Measurements from ENCODE around the gene KRT6B.

KRT6B gene

DNA sequence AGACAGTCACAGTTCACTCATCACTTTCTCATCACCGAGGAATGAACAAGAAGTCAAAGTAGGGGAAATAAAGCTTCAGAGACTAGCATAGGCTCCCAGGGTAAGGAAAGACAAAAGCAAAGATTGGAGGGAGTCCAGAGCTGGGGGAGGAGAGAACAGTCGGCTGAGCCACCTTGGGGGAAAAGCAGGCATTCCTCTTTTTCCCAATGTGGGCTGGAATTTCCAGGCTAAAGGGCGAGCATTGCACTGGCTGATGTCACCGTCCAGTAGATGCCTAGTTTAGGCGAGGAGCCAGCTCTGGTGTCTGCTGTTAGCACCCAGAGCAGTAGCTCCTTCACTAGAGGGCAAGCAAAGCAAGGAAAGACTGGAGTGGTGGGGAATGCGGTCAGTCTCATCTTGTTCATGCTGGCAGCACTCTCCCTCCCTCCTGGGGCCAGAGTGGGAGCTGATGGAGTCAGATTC lies 9.3 kb downstream of the KRT6B start (continued):
- TF ChIP-seq, protein P1, sequence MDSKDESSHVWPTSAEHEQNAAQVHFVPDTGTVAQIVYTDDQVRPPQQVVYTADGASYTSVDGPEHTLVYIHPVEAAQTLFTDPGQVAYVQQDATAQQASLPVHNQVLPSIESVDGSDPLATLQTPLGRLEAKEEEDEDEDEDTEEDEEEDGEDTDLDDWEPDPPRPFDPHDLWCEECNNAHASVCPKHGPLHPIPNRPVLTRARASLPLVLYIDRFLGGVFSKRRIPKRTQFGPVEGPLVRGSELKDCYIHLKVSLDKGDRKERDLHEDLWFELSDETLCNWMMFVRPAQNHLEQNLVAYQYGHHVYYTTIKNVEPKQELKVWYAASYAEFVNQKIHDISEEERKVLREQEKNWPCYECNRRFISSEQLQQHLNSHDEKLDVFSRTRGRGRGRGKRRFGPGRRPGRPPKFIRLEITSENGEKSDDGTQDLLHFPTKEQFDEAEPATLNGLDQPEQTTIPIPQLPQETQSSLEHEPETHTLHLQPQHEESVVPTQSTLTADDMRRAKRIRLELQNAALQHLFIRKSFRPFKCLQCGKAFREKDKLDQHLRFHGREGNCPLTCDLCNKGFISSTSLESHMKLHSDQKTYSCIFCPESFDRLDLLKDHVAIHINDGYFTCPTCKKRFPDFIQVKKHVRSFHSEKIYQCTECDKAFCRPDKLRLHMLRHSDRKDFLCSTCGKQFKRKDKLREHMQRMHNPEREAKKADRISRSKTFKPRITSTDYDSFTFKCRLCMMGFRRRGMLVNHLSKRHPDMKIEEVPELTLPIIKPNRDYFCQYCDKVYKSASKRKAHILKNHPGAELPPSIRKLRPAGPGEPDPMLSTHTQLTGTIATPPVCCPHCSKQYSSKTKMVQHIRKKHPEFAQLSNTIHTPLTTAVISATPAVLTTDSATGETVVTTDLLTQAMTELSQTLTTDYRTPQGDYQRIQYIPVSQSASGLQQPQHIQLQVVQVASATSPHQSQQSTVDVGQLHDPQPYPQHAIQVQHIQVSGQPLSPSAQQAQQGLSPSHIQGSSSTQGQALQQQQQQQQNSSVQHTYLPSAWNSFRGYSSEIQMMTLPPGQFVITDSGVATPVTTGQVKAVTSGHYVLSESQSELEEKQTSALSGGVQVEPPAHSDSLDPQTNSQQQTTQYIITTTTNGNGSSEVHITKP (tag by site-specific recombination; IDR thresholded peaks at IDR 0.05): peak; percentile 42; the same call in 1 of the 2 replicates
- TF ChIP-seq ZNF146 (tag by site-specific recombination; IDR thresholded peaks at IDR 0.05): no peak
- no peak for TF ChIP-seq ZNF121 (tag by site-specific recombination; IDR thresholded peaks at IDR 0.05)
- TF ChIP-seq ZBTB44 (tag by site-specific recombination; IDR thresholded peaks at IDR 0.05): no peak
- TF ChIP-seq, protein P2, sequence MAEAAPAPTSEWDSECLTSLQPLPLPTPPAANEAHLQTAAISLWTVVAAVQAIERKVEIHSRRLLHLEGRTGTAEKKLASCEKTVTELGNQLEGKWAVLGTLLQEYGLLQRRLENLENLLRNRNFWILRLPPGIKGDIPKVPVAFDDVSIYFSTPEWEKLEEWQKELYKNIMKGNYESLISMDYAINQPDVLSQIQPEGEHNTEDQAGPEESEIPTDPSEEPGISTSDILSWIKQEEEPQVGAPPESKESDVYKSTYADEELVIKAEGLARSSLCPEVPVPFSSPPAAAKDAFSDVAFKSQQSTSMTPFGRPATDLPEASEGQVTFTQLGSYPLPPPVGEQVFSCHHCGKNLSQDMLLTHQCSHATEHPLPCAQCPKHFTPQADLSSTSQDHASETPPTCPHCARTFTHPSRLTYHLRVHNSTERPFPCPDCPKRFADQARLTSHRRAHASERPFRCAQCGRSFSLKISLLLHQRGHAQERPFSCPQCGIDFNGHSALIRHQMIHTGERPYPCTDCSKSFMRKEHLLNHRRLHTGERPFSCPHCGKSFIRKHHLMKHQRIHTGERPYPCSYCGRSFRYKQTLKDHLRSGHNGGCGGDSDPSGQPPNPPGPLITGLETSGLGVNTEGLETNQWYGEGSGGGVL (tag by site-specific recombination; IDR thresholded peaks at IDR 0.05): peak; percentile 65
- no peak for TF ChIP-seq KLF8 (tag by site-specific recombination; IDR thresholded peaks at IDR 0.05)
- TF ChIP-seq CTCF (tag by site-specific recombination; IDR thresholded peaks at IDR 0.05): peak; percentile 66
- peak; percentile 94 for TF ChIP-seq ZNF600 (tag by site-specific recombination; IDR thresholded peaks at IDR 0.05)
- no peak for TF ChIP-seq ZNF560 (tag by site-specific recombination; IDR thresholded peaks at IDR 0.05; ENCODE audit: borderline replicate concordance)
- TF ChIP-seq, protein P3, sequence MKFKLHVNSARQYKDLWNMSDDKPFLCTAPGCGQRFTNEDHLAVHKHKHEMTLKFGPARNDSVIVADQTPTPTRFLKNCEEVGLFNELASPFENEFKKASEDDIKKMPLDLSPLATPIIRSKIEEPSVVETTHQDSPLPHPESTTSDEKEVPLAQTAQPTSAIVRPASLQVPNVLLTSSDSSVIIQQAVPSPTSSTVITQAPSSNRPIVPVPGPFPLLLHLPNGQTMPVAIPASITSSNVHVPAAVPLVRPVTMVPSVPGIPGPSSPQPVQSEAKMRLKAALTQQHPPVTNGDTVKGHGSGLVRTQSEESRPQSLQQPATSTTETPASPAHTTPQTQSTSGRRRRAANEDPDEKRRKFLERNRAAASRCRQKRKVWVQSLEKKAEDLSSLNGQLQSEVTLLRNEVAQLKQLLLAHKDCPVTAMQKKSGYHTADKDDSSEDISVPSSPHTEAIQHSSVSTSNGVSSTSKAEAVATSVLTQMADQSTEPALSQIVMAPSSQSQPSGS (tag by site-specific recombination; IDR thresholded peaks at IDR 0.05; ENCODE audit: low read depth): no peak
- TF ChIP-seq ZNF138 (tag by site-specific recombination; IDR thresholded peaks at IDR 0.05; ENCODE audit: borderline replicate concordance): no peak
- TF ChIP-seq ZNF394 (tag by site-specific recombination; IDR thresholded peaks at IDR 0.05; ENCODE audit: borderline replicate concordance): no peak
- peak; percentile 29 for TF ChIP-seq ZNF654 (tag by site-specific recombination; IDR thresholded peaks at IDR 0.05; ENCODE audit: low read depth)
- peak; percentile 74 for TF ChIP-seq ZNF341 (tag by site-specific recombination; IDR thresholded peaks at IDR 0.05; ENCODE audit: low read depth)
- no peak for TF ChIP-seq ZNF155 (tag by site-specific recombination; IDR thresholded peaks at IDR 0.05)
- no peak for TF ChIP-seq ZBTB48 (tag by site-specific recombination; IDR thresholded peaks at IDR 0.05)
- no peak for TF ChIP-seq FEZF1 (tag by site-specific recombination; IDR thresholded peaks at IDR 0.05)
- no peak for TF ChIP-seq ZNF311 (tag by site-specific recombination; IDR thresholded peaks at IDR 0.05; ENCODE audit: borderline replicate concordance)
- no peak for TF ChIP-seq ZNF114 (tag by site-specific recombination; IDR thresholded peaks at IDR 0.05)
- TF ChIP-seq, protein P4, sequence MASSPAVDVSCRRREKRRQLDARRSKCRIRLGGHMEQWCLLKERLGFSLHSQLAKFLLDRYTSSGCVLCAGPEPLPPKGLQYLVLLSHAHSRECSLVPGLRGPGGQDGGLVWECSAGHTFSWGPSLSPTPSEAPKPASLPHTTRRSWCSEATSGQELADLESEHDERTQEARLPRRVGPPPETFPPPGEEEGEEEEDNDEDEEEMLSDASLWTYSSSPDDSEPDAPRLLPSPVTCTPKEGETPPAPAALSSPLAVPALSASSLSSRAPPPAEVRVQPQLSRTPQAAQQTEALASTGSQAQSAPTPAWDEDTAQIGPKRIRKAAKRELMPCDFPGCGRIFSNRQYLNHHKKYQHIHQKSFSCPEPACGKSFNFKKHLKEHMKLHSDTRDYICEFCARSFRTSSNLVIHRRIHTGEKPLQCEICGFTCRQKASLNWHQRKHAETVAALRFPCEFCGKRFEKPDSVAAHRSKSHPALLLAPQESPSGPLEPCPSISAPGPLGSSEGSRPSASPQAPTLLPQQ (tag by site-specific recombination; IDR thresholded peaks at IDR 0.05): peak; percentile 22; the same call in 1 of the 2 replicates
- no peak for TF ChIP-seq GLI4 (tag by site-specific recombination; IDR thresholded peaks at IDR 0.05)
- no peak for TF ChIP-seq ZBTB21 (tag by site-specific recombination; IDR thresholded peaks at IDR 0.05)
- TF ChIP-seq ZNF623 (tag by site-specific recombination; IDR thresholded peaks at IDR 0.05): no peak
- TF ChIP-seq ZNF10 (tag by site-specific recombination; IDR thresholded peaks at IDR 0.05): no peak
- peak; percentile 31; the same call in 1 of the 2 replicates for TF ChIP-seq ZIC2 (tag by site-specific recombination; IDR thresholded peaks at IDR 0.05)
- no peak for TF ChIP-seq SETDB1 (IDR thresholded peaks at IDR 0.05; ENCODE audit: insufficient read length, low read length)
- no peak for TF ChIP-seq ZNF677 (tag by site-specific recombination; IDR thresholded peaks at IDR 0.05)

Measured in HEK293 (cell line).